Vagina (tissue), 2 donors: ENCODE results near the gene RPE.

Experiments used
- CTCF ChIP-seq, 3 experiments: fragments of 450-650 bp in 2 of 3; fragments of 200-600 bp in 1 of 3; sonication (generic) in 1 of 3; IDR thresholded peaks; one replicate each; pipeline ENCODE4 v1.5.1; 2017 to 2019; ENCODE audit warnings: antibody characterized with exemption in 3 of 3, mild to moderate bottlenecking in 2 of 3, moderate library complexity in 2 of 3
- POLR2A ChIP-seq, 2 donors: fragments of 450-650 bp; IDR thresholded peaks; one replicate each; pipeline ENCODE4 v1.6.1; 2017; ENCODE audit warnings: antibody characterized with exemption in 2 of 2, mild to moderate bottlenecking in 2 of 2, moderate library complexity in 2 of 2
- POLR2AphosphoS5 ChIP-seq, 2 donors: sonication (generic); formaldehyde crosslinking; IDR thresholded peaks; one replicate each; pipeline ENCODE4 v1.9.0; 2017; ENCODE audit warnings: antibody characterized with exemption in 2 of 2, mild to moderate bottlenecking in 2 of 2, low read depth in 1 of 2; ENCODE audit not compliant: insufficient read depth in 1 of 2

GRCh38 chr2:209986415-209986814 is 16.0 kb upstream of the RPE start:
- no peak for TF ChIP-seq CTCF (IDR thresholded peaks at IDR 0.05)
- no peak for TF ChIP-seq POLR2A (IDR thresholded peaks at IDR 0.05)
- TF ChIP-seq POLR2AphosphoS5 (IDR thresholded peaks at IDR 0.05; ENCODE audit: insufficient read depth in 1 of 2, low read depth in 1 of 2) = no peak
